HepG2 (cell line): ENCODE data around the gene NOL4L. TPM values are rescaled to one million over a fixed set of nuclear protein-coding genes. Genes with fewer than 3 reads are reported as not detected.

Experiments
- ARID3A ChIP-seq: IDR thresholded peaks from 2 replicates; pipeline ENCODE4 v1.6.1; 2012; ENCODE audit warnings: low read depth, low read length, improper control_type of control experiment
- ERF ChIP-seq: IDR thresholded peaks from 2 replicates; pipeline ENCODE4 v1.6.1; 2018; ENCODE audit warnings: missing biosample characterization, missing genetic modification reagents
- FIP1L1 ChIP-seq: fragments of 200-400 bp; formaldehyde crosslinking; IDR thresholded peaks from 2 replicates; pipeline ENCODE4 v1.6.1; 2018; ENCODE audit warnings: low read depth, mild to moderate bottlenecking, low read length, moderate library complexity, borderline replicate concordance; ENCODE audit not compliant: insufficient read depth
- FOXJ3 ChIP-seq: sonication (generic); formaldehyde crosslinking; IDR thresholded peaks from 2 replicates; pipeline ENCODE4 v1.4.0; 2020; ENCODE audit warnings: missing genetic modification reagents, mild to moderate bottlenecking, borderline replicate concordance
- FUBP1 ChIP-seq: sonication (generic); formaldehyde crosslinking; IDR thresholded peaks from 2 replicates; pipeline ENCODE4 v1.5.1; 2020; ENCODE audit warnings: missing genetic modification reagents, mild to moderate bottlenecking, borderline replicate concordance
- MATR3 ChIP-seq: sonication (generic); formaldehyde crosslinking; IDR thresholded peaks from 2 replicates; pipeline ENCODE4 v1.4.0; 2020; ENCODE audit warnings: missing genetic modification reagents
- MTERF4 ChIP-seq: sonication (generic); formaldehyde crosslinking; IDR thresholded peaks from 2 replicates; pipeline ENCODE4 v1.8.0; 2023; ENCODE audit warnings: mild to moderate bottlenecking, missing genetic modification reagents
- RAD51 ChIP-seq: fragments of 450-650 bp; IDR thresholded peaks from 2 replicates; pipeline ENCODE4 v1.6.1; 2016; ENCODE audit warnings: borderline replicate concordance
- SNAPC2 ChIP-seq: sonication (generic); formaldehyde crosslinking; IDR thresholded peaks from 2 replicates; pipeline ENCODE4 v1.8.1; 2022; ENCODE audit warnings: mild to moderate bottlenecking, missing genetic modification reagents
- SP1 ChIP-seq, 2 experiments: fragments of 450-650 bp in 1 of 2; sonication (generic) in 1 of 2; formaldehyde crosslinking in 1 of 2; IDR thresholded peaks; 2 replicates each; pipeline versions ENCODE4 v1.4.0 to v1.6.1; 2016 to 2020; ENCODE audit warnings: missing genetic modification reagents in 1 of 2
- YEATS2 ChIP-seq: sonication (generic); formaldehyde crosslinking; IDR thresholded peaks from 2 replicates; pipeline ENCODE4 v1.4.0; 2020; ENCODE audit warnings: missing genetic modification reagents, borderline replicate concordance
- ZFP37 ChIP-seq: sonication (generic); formaldehyde crosslinking; IDR thresholded peaks from 2 replicates; pipeline ENCODE4 v1.4.0; 2020; ENCODE audit warnings: missing genetic modification reagents, borderline replicate concordance
- ZNF501 ChIP-seq: sonication (generic); formaldehyde crosslinking; IDR thresholded peaks from 2 replicates; pipeline ENCODE4 v1.5.1; 2020; ENCODE audit warnings: mild to moderate bottlenecking, moderate library complexity, missing genetic modification reagents
- ZNF619 ChIP-seq: sonication (generic); formaldehyde crosslinking; IDR thresholded peaks from 2 replicates; pipeline ENCODE4 v1.4.0; 2020; ENCODE audit warnings: mild to moderate bottlenecking, missing genetic modification reagents
- ZNF670 ChIP-seq: sonication (generic); formaldehyde crosslinking; IDR thresholded peaks from 2 replicates; pipeline ENCODE4 v1.8.0; 2022; ENCODE audit warnings: mild to moderate bottlenecking, missing genetic modification reagents, borderline replicate concordance
- ZSCAN9 ChIP-seq: IDR thresholded peaks from 2 replicates; pipeline ENCODE4 v1.6.1; 2016; ENCODE audit warnings: borderline replicate concordance
- polyA plus RNA-seq, 8 experiments: library from polyadenylated mRNA; depleted of rRNA in 3 of 8; stranded (reverse) in 7 of 8; unstranded in 1 of 8; fragments of >200 nt; fragmentation: Illumina TruSeq in 4 of 8; extraction: Trizol in 4 of 8; gene quantifications; 2 replicates each; pipeline versions ENCODE4 v1.2.1 to v1.2.3, GENCODE V29; 2011 to 2016; ENCODE audit warnings: low read depth in 4 of 8, missing spikeins in 1 of 8, mixed read lengths in 1 of 8; ENCODE audit not compliant: insufficient read depth in 1 of 8
- total RNA-seq, 5 experiments: library from RNA; depleted of rRNA; stranded (reverse); fragments of >200 nt; fragmentation: Illumina TruSeq; extraction: Trizol; gene quantifications; 2 replicates each; pipeline ENCODE4 v1.2.3, GENCODE V29; 2016; ENCODE audit warnings: low read depth in 1 of 5
- TF ChIP-seq, protein P1 (sequence below), 2 experiments: sonication (generic) in 1 of 2; formaldehyde crosslinking in 1 of 2; IDR thresholded peaks; 2 replicates each; pipeline versions ENCODE4 v1.4.0 to v1.6.1; 2016 to 2020; ENCODE audit warnings: borderline replicate concordance in 1 of 2, low read depth in 1 of 2, mild to moderate bottlenecking in 1 of 2, missing genetic modification reagents in 1 of 2

The NOL4L gene
- total and polyA plus RNA-seq, 2 of the 13 experiments (the other 11 are each of a cell fraction or from before 2014, with no cell fraction given): 16.6 to 35.4 TPM

DNA sequence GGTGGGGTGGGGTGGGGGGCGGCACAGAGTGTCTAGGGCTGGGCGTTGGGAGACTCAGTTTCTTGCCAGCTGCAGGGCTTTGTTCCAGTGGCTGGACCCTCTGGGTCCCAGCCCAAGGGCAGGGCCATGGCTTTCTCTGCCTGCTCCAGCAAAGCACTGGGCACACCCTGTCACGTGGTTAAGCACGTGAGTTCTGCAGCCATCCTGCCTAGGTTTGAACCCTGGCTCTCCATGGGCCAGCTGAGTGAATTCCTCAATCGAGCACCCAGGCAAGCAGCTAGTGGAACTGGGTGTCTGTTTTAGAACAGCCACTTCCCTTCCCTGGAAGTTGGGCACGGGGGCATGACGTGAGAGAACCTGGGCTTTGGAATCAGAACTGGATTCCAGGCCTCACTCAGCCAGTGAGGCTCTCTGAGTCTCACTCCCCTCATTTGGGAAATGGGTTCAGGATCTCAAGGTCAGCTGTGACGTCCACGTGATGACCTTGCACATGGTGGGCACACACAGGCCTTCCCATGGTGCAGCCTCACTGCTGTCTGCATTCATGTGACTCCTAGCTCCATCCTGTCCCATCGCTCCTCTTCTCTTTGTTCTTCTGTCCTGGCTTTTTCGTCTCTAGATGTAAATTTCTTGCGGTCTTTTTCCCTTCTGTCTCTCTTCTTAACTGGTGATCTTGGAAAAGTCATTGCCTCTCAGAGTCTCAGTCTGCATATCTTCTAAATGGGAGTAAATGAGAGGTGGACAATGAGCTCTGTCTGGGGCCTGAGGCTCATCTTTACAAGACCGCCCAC lies 45.9 kb downstream of the NOL4L start (continued):
- TF ChIP-seq, protein P1, sequence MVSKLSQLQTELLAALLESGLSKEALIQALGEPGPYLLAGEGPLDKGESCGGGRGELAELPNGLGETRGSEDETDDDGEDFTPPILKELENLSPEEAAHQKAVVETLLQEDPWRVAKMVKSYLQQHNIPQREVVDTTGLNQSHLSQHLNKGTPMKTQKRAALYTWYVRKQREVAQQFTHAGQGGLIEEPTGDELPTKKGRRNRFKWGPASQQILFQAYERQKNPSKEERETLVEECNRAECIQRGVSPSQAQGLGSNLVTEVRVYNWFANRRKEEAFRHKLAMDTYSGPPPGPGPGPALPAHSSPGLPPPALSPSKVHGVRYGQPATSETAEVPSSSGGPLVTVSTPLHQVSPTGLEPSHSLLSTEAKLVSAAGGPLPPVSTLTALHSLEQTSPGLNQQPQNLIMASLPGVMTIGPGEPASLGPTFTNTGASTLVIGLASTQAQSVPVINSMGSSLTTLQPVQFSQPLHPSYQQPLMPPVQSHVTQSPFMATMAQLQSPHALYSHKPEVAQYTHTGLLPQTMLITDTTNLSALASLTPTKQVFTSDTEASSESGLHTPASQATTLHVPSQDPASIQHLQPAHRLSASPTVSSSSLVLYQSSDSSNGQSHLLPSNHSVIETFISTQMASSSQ (IDR thresholded peaks at IDR 0.05; ENCODE audit: low read depth): no peak
- TF ChIP-seq, protein P1 (CRISPR knock-in tag; IDR thresholded peaks at IDR 0.05; ENCODE audit: borderline replicate concordance): 0 out of 2 replicates have a peak, but pooled peaks have one; percentile 27
- TF ChIP-seq MATR3: peak; percentile 79; the same call in 1 of the 2 replicates
- no peak; the same call in 1 of the 2 replicates for TF ChIP-seq ZNF670 (CRISPR knock-in tag)
- TF ChIP-seq YEATS2: 0 out of 2 replicates have a peak, but pooled peaks have one; percentile 37
- TF ChIP-seq MTERF4 (CRISPR knock-in tag): peak; percentile 44; the same call in 1 of the 2 replicates
- TF ChIP-seq FIP1L1: no peak
- no peak for TF ChIP-seq FOXJ3 (CRISPR knock-in tag)
- 0 out of 2 replicates have a peak, but pooled peaks have one; percentile 18 for TF ChIP-seq ZSCAN9 (CRISPR knock-in tag)
- peak; percentile 42; the same call in 1 of the 2 replicates for TF ChIP-seq ERF (CRISPR knock-in tag)
- no peak for TF ChIP-seq SP1 (IDR thresholded peaks at IDR 0.05)
- peak; percentile 19; the same call in 1 of the 2 replicates for TF ChIP-seq SP1 (CRISPR knock-in tag; IDR thresholded peaks at IDR 0.05)
- peak; percentile 63; the same call in 1 of the 2 replicates for TF ChIP-seq ZFP37 (CRISPR knock-in tag)
- no peak for TF ChIP-seq SNAPC2 (CRISPR knock-in tag)
- TF ChIP-seq ZNF501 (CRISPR knock-in tag): peak; percentile 48; the same call in 1 of the 2 replicates
- no peak for TF ChIP-seq ZNF619
- TF ChIP-seq ARID3A: no peak
- TF ChIP-seq RAD51: peak; percentile 90
- TF ChIP-seq FUBP1: no peak
